Ascending aorta (tissue), 2 donors: ENCODE data around the gene KLHDC4. TPM values are rescaled to one million over a fixed set of nuclear protein-coding genes. Genes with fewer than 3 reads are reported as not detected.
"Not testable (repeated sequence)": the region's sequence is repeated elsewhere in the genome, so short reads cannot be mapped to it uniquely, and the experiment has no call there.

Experiments used
- DNase-seq, 2 donors: peaks; one replicate each; pipeline ENCODE4 v3.0.0-alpha.2; 2019; ENCODE audit warnings: low spot score in 2 of 2
- H3K27ac ChIP-seq, 2 donors: fragments of 200-600 bp; sonication (generic); one replicate each; pipeline ENCODE4 v1.5.1; 2016 to 2017; ENCODE audit warnings: mild to moderate bottlenecking in 1 of 2
- H3K27me3 ChIP-seq: fragments of 200-600 bp; sonication (generic); one replicate; pipeline ENCODE4 v1.5.1; 2017
- H3K36me3 ChIP-seq, 2 donors: fragments of 200-600 bp; sonication (generic); one replicate each; pipeline ENCODE4 v1.5.1; 2016
- H3K4me1 ChIP-seq, 2 donors: fragments of 200-600 bp; sonication (generic); one replicate each; pipeline ENCODE4 v1.5.1; 2016 to 2017; ENCODE audit warnings: mild to moderate bottlenecking in 1 of 2
- H3K4me3 ChIP-seq, 2 donors: fragments of 200-600 bp; sonication (generic); one replicate each; pipeline ENCODE4 v1.5.1; 2016 to 2017; ENCODE audit warnings: mild to moderate bottlenecking in 1 of 2
- H3K9me3 ChIP-seq, 2 donors: fragments of 200-600 bp; sonication (generic); one replicate each; pipeline ENCODE4 v1.5.1; 2016
- intact Hi-C: fragments of 100-400 bp; cut with DNase I; formaldehyde crosslinking; loops from one replicate; pipeline ENCODE4 v1.15.1; 2023
- total RNA-seq: library from RNA; depleted of rRNA; stranded (reverse); fragments of >200 nt; gene quantifications from one replicate; pipeline ENCODE4 v1.1.0, GENCODE V29; 2016
- TF ChIP-seq, protein P1 (sequence below), 3 experiments: fragments of 200-600 bp in 2 of 3; fragments of 450-650 bp in 1 of 3; sonication (generic) in 2 of 3; IDR thresholded peaks; one replicate each; pipeline ENCODE4 v1.5.1; 2016 to 2019; ENCODE audit warnings: antibody characterized with exemption in 3 of 3, mild to moderate bottlenecking in 1 of 3, moderate library complexity in 1 of 3

The KLHDC4 gene
- total RNA-seq, 1 donor from 2014 or later, result 38.4 TPM

GRCh38 chr16:87790292-87791100, 24.7 kb upstream of the KLHDC4 start:
- H3K9me3 ChIP-seq, result no peaks in the 10 kb centered on the region
- no peak overlapping the region for H3K27ac ChIP-seq
- H3K4me3 ChIP-seq, result no peak overlapping the region
- TF ChIP-seq, protein P1, sequence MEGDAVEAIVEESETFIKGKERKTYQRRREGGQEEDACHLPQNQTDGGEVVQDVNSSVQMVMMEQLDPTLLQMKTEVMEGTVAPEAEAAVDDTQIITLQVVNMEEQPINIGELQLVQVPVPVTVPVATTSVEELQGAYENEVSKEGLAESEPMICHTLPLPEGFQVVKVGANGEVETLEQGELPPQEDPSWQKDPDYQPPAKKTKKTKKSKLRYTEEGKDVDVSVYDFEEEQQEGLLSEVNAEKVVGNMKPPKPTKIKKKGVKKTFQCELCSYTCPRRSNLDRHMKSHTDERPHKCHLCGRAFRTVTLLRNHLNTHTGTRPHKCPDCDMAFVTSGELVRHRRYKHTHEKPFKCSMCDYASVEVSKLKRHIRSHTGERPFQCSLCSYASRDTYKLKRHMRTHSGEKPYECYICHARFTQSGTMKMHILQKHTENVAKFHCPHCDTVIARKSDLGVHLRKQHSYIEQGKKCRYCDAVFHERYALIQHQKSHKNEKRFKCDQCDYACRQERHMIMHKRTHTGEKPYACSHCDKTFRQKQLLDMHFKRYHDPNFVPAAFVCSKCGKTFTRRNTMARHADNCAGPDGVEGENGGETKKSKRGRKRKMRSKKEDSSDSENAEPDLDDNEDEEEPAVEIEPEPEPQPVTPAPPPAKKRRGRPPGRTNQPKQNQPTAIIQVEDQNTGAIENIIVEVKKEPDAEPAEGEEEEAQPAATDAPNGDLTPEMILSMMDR (IDR thresholded peaks at IDR 0.05), result no peak
- DNase-seq, result no peak
- intact Hi-C loops, result no loop called here
- H3K4me1 ChIP-seq, result no peaks in the 10 kb centered on the region
- no peaks in the 10 kb centered on the region for H3K27me3 ChIP-seq
- H3K36me3 ChIP-seq, result no peaks in the 10 kb centered on the region

GRCh38 chr16:87789437-87790291, 23.9 kb upstream of the KLHDC4 start:
- Histone ChIP-seq H3K27ac (no peak overlapping the region), H3K4me1 (no peaks in the 10 kb centered on the region), H3K9me3 (no peaks in the 10 kb centered on the region), H3K36me3 (no peaks in the 10 kb centered on the region), H3K27me3 (no peaks in the 10 kb centered on the region), H3K4me3 (no peak overlapping the region)
- DNase-seq, result no peak
- intact Hi-C loops, result no loop called here
- TF ChIP-seq, protein P1 (IDR thresholded peaks at IDR 0.05), result no peak

DNA sequence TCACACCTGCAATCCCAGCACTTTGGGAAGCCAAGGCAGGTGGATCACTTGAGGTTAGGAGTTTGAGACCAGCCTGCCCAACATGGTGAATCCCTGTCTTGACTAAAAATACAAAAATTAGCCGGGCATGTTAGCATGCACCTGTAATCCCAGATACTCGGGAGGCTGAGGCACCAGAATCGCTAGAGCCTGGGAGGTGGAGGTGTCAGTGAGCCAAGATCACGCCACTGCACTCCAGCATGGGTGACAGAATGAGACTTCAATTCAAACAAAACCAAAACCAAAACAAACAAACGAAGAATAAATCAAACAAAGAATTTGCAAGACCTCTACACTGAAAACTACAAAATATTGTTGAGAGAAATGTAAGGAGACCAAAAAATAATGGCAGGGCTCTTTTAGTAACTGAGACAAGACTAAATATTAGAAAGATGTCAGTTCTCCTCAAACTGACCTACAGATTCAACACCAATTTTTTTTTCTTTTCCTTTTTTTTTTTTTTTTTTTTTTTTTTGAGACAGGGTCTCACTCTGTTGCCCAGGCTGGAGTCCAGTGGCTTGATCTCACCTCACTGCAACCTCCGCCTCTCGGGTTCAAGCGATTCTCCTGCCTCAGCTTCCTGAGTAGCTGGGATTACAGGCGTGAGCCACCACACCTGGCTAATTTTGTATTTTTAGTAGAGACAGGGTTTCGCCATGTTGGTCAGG, 23.1 kb upstream of the KLHDC4 start:
- H3K36me3 ChIP-seq, DNase-seq, H3K9me3 ChIP-seq, H3K27ac ChIP-seq, intact Hi-C loops, H3K4me3 ChIP-seq, H3K27me3 ChIP-seq, H3K4me1 ChIP-seq: not testable (repeated sequence)

DNA sequence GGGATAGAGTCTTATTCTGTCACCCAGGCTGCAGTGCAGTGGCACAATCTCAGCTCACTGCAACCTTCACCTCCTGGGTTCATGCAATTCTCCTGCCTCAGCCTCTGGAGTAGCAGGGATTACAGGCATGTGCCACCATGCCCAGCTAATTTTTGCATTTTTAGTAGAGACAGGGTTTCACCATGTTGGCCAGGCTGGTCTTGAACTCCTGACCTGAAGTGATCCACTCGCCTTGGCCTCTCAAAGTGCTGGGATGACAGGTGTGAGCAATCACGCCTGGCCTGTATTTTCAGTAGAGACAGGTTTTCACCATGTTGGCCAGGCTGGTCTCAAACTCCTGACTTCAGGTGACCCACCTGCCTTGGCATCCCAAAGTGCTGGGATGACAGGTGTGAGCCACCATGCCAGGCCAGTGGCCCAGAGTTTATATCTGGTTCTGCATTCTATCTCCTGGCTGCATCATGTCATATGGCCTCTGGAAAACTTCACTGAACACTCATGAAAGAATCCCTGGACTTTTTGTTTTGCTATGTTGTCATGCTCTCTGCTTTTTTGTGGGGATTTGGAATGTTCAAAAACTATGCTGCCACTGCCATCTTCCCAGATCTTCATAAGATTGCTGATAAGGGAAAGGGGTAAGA, 21.8 kb upstream of the KLHDC4 start:
- H3K36me3 ChIP-seq, H3K4me3 ChIP-seq: not testable (repeated sequence)

GRCh38 chr16:87784812-87785211, 19.0 kb upstream of the KLHDC4 start:
- H3K27me3 ChIP-seq, result no peaks in the 10 kb centered on the region
- TF ChIP-seq, protein P1 (IDR thresholded peaks at IDR 0.05), result no peak
- no peaks in the 10 kb centered on the region for H3K9me3 ChIP-seq
- H3K4me3 ChIP-seq, result no peak overlapping the region
- H3K27ac ChIP-seq, result no peak overlapping the region
- intact Hi-C loops, result loop anchor here (5.0 kb wide), 1 partner anchor 52 kb away; no protein-coding TSS in a partner anchor
- no peak for DNase-seq
- H3K4me1 ChIP-seq, result no peaks in the 10 kb centered on the region
- no peaks in the 10 kb centered on the region for H3K36me3 ChIP-seq

More for the DNA sequence above, 21.8 kb upstream of the KLHDC4 start:
- H3K27ac ChIP-seq, intact Hi-C loops, H3K4me1 ChIP-seq, DNase-seq, H3K9me3 ChIP-seq, H3K27me3 ChIP-seq: not testable (repeated sequence)

GRCh38 chr16:87782033-87782432, 16.2 kb upstream of the KLHDC4 start:
- TF ChIP-seq, protein P1 (IDR thresholded peaks at IDR 0.05), result no peak
- Histone ChIP-seq H3K27ac (no peak overlapping the region), H3K27me3 (no peaks in the 10 kb centered on the region), H3K36me3 (no peaks in the 10 kb centered on the region), H3K4me3 (no peak overlapping the region), H3K9me3 (no peaks in the 10 kb centered on the region), H3K4me1 (peaks cover 0 to 8% of the 10 kb centered on the region in 2 donors)
- intact Hi-C loops, result loop anchor here (5.0 kb wide), 1 partner anchor 55 kb away; no protein-coding TSS in a partner anchor
- no peak for DNase-seq
